ENCODE results near the gene TCOF1.

Gene TCOF1

GRCh38 chr5:150312518-150312917, 45.0 kb upstream of the TCOF1 start:
- no peak overlapping the region for H3K4me3 ChIP-seq (ENCODE audit: control insufficient read depth, low read depth, low read length)
- no peak for DNase-seq (ENCODE audit: low read depth)
- TF ChIP-seq, protein P1, sequence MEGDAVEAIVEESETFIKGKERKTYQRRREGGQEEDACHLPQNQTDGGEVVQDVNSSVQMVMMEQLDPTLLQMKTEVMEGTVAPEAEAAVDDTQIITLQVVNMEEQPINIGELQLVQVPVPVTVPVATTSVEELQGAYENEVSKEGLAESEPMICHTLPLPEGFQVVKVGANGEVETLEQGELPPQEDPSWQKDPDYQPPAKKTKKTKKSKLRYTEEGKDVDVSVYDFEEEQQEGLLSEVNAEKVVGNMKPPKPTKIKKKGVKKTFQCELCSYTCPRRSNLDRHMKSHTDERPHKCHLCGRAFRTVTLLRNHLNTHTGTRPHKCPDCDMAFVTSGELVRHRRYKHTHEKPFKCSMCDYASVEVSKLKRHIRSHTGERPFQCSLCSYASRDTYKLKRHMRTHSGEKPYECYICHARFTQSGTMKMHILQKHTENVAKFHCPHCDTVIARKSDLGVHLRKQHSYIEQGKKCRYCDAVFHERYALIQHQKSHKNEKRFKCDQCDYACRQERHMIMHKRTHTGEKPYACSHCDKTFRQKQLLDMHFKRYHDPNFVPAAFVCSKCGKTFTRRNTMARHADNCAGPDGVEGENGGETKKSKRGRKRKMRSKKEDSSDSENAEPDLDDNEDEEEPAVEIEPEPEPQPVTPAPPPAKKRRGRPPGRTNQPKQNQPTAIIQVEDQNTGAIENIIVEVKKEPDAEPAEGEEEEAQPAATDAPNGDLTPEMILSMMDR (IDR thresholded peaks at IDR 0.05; ENCODE audit: control insufficient read depth, insufficient read depth, low read depth, low read length, missing control alignments), result no peak

DNA sequence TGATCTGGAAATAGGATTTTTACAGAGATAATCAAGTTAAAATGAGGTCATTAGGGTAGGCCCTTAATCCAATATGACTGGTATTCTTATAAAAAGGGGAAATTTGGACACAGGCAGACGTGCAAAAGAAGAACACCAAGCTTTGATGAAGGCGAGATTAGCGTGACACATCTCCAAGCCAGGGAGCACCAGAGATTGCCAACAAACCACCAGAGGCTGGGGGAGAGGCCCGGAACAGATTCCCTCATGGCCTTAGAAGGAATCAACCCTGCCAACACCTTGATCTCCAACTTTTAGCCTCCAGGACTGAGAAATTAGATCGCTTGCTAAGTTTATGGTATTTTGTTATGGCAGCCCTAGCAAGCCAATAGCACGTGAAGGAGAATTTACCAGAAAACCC, 44.0 kb upstream of the TCOF1 start:
- no peak overlapping the region for H3K4me3 ChIP-seq (ENCODE audit: control insufficient read depth, low read depth, low read length)
- DNase-seq (ENCODE audit: low read depth), result no peak
- TF ChIP-seq, protein P1 (IDR thresholded peaks at IDR 0.05; ENCODE audit: control insufficient read depth, insufficient read depth, low read depth, low read length, missing control alignments), result no peak

DNA sequence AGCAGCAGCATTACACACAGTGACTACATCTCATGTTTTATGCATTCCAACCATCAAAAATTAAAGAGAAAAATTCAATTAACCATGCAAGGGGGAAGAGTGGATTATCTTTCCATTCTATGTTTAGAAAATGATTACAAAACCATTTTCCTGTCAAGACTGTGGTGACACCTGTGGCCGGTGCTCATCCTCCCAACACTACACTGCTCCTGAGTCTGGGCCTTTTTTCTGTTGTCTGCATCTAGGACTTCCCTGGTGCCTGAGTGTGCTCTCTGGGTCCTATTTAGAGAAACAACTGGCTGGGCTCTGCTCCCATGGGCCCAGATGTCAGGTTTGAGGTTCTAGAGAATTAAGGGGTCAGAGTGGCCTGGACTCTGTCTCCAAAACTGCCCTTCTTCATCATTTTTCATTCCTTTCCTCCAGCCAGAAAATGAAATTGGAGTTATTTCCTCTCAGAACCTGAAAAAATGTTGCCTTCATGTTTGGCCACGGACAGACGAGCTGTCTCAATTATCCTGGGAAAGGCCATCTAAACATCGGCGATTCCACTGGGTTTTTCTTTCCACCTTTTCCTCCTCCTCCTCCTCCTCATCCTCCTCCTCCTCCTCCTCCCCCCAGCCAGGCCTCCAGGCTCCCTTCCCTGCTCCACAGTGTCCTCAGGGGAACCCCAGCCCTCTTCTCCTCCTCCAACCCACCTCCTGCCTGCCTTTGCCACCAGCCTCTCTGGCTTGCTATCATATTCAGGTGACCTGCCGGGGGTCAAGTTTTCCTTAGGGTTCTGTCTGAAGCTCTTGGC, 43.4 kb upstream of the TCOF1 start:
- DNase-seq (ENCODE audit: low read depth), result no peak
- no peak overlapping the region for H3K4me3 ChIP-seq (ENCODE audit: control insufficient read depth, low read depth, low read length)
- TF ChIP-seq, protein P1 (IDR thresholded peaks at IDR 0.05; ENCODE audit: control insufficient read depth, insufficient read depth, low read depth, low read length, missing control alignments), result no peak

GRCh38 chr5:150315245-150315644, 42.3 kb upstream of the TCOF1 start:
- TF ChIP-seq, protein P1 (IDR thresholded peaks at IDR 0.05; ENCODE audit: control insufficient read depth, insufficient read depth, low read depth, low read length, missing control alignments), result no peak
- DNase-seq (ENCODE audit: low read depth), result no peak
- no peak overlapping the region for H3K4me3 ChIP-seq (ENCODE audit: control insufficient read depth, low read depth, low read length)

- H3K4me3 ChIP-seq (ENCODE audit: control insufficient read depth, low read depth, low read length), result no peak overlapping the region
- DNase-seq (ENCODE audit: low read depth), result no peak
- TF ChIP-seq, protein P1 (IDR thresholded peaks at IDR 0.05; ENCODE audit: control insufficient read depth, insufficient read depth, low read depth, low read length, missing control alignments), result no peak
Observed at GRCh38 chr5:150316320-150316719, 41.2 kb upstream of the TCOF1 start.

- peak; percentile 52 for DNase-seq (ENCODE audit: low read depth)
- H3K4me3 ChIP-seq (ENCODE audit: control insufficient read depth, low read depth, low read length), result no peak overlapping the region
Observed at GRCh38 chr5:150317048-150318003, 40.2 kb upstream of the TCOF1 start.

More at GRCh38 chr5:150317048-150318003, 40.2 kb upstream of the TCOF1 start:
- TF ChIP-seq, protein P1 (IDR thresholded peaks at IDR 0.05; ENCODE audit: control insufficient read depth, insufficient read depth, low read depth, low read length, missing control alignments), result no peak

Measured in AG09309 (cell line).